Activated naive CD4-positive, alpha-beta T cell treated with anti-CD3 and anti-CD28 coated beads, Interleukin-2, amount 50 U/mL, for 16 hours (primary cell): ENCODE data around the gene RBL2.
"Not testable (repeated sequence)": the region's sequence is repeated elsewhere in the genome, so short reads cannot be mapped to it uniquely, and the experiment has no call there.

Source experiments
- DNase-seq: peaks from one replicate; pipeline ENCODE4 v3.0.0-alpha.2; 2020

Gene RBL2

DNA sequence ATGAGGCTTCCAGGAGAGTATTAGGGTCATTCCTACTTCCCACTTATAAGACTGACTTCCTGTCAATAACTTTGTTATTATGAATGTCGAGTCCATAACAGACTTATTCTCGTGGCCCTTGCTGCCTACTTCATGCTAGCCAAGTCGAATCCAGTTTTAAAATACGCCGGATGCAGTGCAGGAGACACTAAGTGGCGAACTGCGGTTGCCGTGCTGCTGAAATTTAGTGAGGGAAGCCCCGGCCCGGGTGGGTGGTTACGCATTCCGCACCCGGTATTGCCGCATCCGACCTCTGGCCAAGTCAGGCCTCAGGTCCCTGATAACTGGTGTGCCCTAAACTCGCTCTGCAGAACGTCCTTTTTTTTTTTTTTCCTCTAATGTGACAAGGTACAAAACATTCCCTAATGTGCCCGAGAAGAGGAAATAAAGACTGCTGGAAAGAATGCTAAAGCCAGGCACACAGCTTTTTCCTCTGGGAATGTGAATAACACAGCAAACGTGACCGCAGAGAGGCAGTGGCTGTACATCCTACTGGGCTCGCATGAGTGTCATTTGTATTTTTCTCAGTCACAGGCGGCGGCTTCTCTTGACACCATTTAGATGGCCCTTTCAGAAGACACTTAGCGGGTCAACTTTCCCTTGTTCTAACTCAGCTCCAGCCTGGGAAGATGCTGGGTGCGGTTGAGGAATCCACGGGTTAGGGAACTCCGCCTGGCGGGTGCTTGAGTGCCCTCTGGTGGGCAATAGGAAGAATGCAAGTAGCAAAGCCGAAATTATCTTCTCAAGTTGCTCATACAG lies 75.8 kb downstream of the RBL2 start:
- peak; percentile 43 for DNase-seq

GRCh38 chr16:53510704-53511070 lies 76.4 kb downstream of the RBL2 start:
- DNase-seq = no peak

- no peak for DNase-seq
These were observed 76.8 kb downstream of the RBL2 start for GRCh38 chr16:53511084-53511402.

DNA sequence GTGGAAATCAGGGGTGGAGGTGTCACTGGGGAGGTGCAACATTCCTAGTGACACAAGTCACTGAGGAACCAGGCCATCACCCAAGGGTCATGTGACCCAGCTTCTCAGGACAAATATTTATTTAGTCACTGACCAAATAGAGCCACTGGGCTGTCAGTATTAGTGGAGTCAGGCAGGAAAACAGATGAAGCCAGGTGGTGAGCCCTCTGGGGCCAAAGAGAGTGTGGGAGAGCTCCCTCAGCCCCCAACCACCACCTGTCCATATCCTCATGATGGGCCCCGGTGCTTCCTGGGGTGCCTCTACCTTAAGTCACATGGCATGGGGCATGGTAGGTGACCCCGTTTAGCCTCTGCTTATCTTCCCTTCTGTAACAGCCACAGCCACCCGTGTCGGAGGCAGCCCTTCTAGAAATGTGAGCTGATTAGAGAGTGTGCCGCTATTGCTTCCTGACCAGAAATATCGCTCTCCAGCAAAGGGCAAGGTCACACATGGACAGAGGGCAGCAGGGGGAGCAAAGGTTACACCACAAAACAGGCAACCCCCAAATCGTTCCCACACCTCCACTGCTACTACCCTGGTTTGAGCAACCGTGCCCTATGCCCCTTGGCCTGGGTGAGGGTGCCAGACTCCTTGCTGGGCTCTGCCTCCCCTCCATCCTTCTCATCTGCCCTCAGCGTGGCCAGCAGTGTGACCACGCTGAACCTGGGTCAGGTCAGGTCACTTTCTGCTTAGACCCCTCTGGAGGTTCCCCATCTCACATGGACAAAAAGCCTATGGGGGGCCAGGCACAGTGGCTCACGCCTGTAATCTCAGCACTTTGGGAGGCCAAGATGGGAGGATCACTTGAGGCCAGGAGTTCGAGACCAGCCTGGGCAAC lies 77.4 kb downstream of the RBL2 start:
- DNase-seq = no peak

- not testable (repeated sequence) for DNase-seq
These were observed 78.5 kb downstream of the RBL2 start for GRCh38 chr16:53512795-53513194.

DNA sequence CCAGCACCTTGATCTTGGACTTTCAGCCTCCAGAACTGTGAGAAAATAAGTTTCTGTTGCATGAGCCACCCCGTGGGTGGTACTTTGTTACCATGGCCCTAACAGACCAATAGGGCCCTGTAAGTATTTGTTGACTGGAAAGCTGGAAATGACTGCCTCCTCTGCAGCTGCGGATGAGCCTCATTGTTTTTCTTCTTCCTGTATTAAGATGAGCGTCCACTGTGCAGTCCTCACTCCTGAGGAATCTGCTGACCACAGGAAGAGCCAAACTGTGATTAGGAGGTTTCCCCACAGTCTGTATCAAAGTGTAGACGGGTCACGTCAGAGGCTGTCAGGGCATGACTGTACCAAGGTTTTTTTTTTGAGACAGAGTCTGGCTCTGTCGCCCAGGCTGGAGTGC lies 81.0 kb downstream of the RBL2 start:
- DNase-seq = no peak

DNA sequence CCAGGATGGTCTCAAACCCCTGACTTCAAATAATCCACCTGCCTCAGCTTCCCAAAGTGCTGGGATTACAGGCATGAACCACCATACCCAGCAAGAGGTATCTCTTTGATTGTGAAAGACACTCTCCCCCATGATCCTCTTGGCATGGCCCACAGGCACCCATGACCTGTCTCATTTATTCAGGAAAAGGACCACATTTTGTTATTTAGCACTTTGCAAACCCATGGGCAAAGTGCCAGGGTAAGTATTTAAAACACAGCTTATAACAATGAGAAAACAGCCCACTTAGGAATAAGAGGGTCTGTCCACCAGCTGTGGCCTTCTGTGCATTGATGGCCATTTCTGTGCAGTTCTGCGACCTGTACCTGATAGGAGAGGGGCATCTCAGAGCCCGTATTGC lies 81.5 kb downstream of the RBL2 start:
- DNase-seq = no peak

DNA sequence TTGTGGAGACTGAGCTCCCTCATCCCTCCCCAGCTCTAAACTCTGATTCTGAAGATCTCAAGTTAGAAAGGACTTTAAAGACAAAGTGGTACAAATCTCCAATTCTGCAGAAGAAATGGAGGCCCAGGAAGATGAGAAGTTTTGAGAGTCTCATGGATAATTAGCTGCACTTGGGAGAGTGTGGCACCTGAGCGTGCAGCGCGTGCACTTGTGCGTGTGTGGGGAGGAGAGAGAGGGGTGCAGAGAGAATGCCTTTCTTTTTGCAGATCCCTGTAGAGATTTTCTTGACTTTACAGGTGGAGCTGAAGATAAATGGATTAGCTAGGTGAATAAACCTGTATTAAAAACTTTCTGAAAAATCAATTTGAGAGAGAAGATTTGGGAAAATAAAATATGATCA lies 83.6 kb downstream of the RBL2 start:
- no peak for DNase-seq

- peak; percentile 32 for DNase-seq
These were observed 84.5 kb downstream of the RBL2 start for GRCh38 chr16:53518550-53519416.

GRCh38 chr16:53519417-53520091 lies 85.3 kb downstream of the RBL2 start:
- no peak for DNase-seq

GRCh38 chr16:53523126-53523804 lies 89.0 kb downstream of the RBL2 start:
- DNase-seq = no peak

GRCh38 chr16:53523971-53524548 lies 89.8 kb downstream of the RBL2 start:
- DNase-seq = no peak

- no peak for DNase-seq
These were observed 94.5 kb downstream of the RBL2 start for GRCh38 chr16:53528797-53529196.

DNA sequence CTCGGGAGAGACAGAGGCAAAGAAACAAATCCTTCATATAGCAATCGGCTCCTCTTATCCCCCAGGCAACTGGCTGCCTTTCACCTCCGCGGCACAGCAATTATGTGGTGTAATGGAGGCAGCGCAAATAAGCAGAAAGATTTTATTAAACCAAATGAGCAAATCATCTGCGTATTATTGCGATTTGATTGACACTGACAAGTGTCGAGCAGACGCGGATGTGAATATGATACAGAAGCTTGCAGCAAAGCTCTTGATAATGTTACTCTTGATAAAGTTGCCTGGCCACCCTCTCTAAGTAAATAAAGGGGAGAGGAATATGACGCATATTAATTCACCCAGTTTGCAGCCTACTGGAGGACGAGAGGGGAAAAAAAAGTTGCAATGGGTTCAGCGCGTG lies 95.2 kb downstream of the RBL2 start:
- DNase-seq = no peak

DNA sequence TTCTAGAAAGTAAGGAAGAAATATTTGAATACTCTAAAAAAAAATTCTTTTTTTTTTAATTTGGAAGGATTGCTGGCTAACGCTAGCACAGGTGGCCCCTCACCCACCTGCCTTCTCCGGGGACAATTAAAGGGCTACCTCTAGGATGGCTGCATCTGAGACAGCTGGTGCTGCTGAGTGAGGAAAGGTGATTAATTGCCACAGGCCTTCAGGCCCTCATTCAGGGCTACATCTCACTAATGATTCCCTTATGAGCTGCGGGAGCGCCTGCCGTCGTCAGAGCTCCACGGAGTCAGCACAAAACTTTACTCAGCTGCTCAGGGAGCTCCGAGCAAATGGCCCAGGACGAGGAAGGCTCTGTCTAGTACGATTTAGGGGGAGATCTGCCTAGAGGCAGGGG lies 95.8 kb downstream of the RBL2 start:
- no peak for DNase-seq

DNA sequence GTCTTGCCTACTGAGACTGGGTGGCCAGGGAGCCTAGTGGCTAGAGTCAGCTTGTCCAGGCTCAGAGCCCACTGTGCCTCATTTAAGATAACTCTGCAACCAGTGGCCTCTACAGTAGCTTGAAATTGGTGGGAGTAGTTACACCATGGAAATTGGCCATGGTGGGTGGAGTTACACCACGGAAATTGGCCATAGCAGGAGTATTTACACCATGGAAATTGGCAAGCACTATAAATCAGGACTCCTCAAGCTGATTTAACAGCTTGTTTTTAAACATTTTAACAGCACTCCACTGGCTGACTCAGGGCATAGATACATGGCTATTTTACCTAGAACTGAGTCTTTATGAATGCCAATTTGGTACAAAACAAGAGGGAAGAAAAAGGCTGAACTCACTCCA lies 96.5 kb downstream of the RBL2 start:
- no peak for DNase-seq

DNA sequence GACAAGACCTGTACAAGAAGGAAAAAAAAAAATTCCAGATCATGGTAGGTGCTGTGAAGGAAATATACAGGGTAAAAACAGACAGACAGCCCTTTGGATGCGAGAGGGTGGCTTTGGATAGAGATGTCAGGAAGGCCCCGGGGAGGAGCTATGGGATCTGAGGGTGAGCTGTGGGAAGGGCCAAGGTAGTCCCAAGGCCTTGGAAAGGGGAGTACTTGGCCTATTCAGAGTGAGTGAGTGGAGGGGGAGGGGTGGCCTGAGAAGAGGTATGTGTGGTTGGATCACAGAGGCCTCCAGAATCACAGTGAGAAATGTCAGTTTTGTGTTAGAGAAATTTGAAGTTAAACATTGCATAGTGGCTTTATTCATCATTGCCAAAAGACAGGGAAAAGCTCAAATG lies 99.9 kb downstream of the RBL2 start:
- DNase-seq = no peak

DNA sequence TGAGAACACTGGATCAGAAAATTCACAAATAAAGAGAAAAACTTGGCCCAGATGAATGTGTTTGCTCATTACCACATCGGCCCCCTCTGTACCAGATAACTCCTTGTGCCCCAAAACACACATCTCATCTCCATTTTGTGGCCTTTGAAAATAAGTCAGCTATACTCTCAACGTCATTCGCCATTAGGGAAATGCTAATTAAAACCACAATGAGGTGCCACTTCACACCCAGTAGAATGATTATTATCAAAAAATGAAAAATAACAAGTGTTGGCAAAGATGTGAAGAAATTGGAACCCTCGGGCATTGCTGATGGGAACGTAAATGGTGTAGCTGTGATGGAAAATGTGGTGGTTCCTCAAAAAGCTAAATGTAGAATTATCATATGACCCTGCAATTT lies 103.4 kb downstream of the RBL2 start:
- no peak for DNase-seq

DNA sequence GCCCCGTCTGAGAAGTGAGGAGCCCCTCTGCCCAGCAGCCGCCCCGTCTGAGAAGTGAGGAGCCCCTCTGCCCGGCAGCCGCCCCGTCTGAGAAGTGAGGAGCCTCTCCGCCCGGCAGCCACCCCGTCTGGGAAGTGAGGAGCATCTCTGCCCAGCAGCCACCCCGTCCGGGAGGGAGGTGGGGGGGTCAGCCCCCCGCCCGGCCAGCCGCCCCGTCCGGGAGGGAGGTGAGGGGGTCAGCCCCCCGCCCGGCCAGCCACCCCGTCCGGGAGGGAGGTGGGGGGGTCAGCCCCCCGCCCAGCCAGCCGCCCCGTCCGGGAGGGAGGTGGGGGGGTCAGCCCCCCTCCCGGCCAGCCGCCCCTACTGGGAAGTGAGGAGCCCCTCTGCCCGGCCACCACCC lies 105.1 kb downstream of the RBL2 start:
- DNase-seq = not testable (repeated sequence)

DNA sequence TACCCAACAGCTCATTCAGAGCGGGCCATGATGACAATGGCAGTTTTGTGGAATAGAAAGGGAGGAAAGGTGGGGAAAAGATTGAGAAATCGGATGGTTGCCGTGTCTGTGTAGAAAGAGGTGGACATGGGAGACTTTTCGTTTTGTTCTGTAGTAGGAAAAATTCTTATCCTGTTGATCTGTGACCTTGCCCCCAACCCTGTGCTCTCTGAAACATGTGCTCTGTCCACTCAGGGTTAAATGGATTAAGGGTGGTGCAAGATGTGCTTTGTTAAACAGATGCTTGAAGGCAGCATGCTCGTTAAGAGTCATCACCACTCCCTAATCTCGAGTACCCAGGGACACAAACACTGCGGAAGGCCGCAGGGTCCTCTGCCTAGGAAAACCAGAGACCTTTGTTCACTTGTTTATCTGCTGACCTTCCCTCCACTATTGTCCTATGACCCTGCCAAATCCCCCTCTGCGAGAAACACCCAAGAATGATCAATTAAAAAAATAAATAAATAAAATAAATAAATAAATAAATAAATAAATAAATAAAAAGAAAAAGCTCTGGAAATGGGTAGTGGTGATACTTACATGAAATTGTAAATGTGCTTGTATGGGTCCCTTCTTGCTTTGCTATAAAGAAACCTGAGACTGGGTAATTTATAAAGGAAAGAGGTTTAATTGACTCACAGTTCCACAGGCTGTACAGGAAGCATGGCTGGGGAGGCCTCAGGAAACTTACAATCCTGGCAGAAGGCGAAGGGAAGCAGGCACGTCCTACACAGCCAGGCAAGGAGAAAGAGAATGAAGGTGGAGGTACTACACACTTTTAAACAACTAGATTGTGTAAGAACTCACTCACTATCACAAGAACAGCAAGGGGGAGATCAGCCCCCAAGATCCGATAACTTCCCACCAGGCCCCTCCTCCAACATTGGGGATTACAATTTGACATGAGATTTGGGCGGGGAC lies 105.8 kb downstream of the RBL2 start:
- not testable (repeated sequence) for DNase-seq
